Stimulated activated CD8-positive, alpha-beta memory T cell treated with anti-CD3 and anti-CD28 coated beads, Interleukin-4, amount 100 ng/mL, for 4 hours (primary cell): ENCODE results near the gene TMEM54.

Experiments
- DNase-seq, 2 donors: peaks; one replicate each; pipeline ENCODE4 v3.0.0-alpha.2; 2020; ENCODE audit warnings: low read depth in 2 of 2, low spot score in 1 of 2

The TMEM54 gene

GRCh38 chr1:32881871-32882850 is 19.0 kb downstream of the TMEM54 start:
- DNase-seq, result no peak

GRCh38 chr1:32881291-32881690 is 19.9 kb downstream of the TMEM54 start:
- no peak for DNase-seq

GRCh38 chr1:32878637-32879041 is 22.6 kb downstream of the TMEM54 start:
- no peak for DNase-seq

GRCh38 chr1:32878183-32878582 is 23.0 kb downstream of the TMEM54 start:
- no peak for DNase-seq

DNA sequence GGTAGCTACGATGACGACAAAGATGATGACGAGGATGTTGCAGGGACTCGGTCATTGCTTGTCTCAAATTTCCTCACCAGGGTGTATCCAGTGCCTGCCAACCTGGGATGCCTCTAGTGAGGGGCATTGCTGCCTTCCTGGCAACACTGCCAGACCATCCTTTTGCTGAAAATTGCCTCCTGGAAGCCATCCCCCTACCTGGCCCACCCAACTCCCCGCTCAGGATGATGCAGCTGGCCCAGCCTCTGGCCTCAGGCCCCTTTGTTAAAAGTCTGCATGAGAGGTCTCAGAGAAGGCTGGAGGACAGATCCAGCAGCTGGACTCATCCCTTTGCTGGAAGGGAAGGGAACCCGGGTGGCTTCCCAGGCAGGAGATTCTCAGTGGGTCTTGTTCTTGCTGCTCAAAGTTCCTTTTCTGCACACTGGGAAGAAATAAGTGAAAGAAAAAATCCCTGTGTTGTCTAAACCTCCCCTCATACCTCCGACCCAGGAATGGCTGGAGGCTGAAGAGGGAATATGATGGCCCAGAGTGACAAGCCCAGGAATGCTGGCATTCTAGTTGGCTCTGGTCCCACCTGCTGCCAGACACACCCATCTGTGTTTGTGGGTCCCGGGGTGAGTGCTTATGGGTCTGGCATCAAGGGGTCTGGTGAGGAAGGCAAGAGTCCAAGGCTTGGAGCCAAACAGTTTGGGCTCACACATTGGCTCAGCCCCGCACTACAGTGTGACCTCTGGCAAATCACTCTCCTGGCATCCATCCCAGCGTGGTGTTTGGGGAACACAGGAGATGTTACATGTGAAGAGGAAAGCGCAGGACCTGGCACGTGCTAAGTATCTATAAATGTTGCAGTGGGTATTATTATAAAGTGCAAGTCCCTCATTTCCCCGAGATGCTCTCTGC is 23.7 kb downstream of the TMEM54 start:
- DNase-seq, result no peak

- peak in 1 of 2 donors; percentile 32 for DNase-seq
Observed at GRCh38 chr1:32876341-32877210, 24.6 kb downstream of the TMEM54 start.

GRCh38 chr1:32874860-32875752 is 26.1 kb downstream of the TMEM54 start:
- DNase-seq, result no peak

- no peak for DNase-seq
Observed at GRCh38 chr1:32873484-32873883, 27.7 kb downstream of the TMEM54 start.

- DNase-seq, result no peak
Observed at GRCh38 chr1:32872192-32872460, 29.1 kb downstream of the TMEM54 start.

GRCh38 chr1:32871364-32872191 is 29.6 kb downstream of the TMEM54 start:
- no peak for DNase-seq

DNA sequence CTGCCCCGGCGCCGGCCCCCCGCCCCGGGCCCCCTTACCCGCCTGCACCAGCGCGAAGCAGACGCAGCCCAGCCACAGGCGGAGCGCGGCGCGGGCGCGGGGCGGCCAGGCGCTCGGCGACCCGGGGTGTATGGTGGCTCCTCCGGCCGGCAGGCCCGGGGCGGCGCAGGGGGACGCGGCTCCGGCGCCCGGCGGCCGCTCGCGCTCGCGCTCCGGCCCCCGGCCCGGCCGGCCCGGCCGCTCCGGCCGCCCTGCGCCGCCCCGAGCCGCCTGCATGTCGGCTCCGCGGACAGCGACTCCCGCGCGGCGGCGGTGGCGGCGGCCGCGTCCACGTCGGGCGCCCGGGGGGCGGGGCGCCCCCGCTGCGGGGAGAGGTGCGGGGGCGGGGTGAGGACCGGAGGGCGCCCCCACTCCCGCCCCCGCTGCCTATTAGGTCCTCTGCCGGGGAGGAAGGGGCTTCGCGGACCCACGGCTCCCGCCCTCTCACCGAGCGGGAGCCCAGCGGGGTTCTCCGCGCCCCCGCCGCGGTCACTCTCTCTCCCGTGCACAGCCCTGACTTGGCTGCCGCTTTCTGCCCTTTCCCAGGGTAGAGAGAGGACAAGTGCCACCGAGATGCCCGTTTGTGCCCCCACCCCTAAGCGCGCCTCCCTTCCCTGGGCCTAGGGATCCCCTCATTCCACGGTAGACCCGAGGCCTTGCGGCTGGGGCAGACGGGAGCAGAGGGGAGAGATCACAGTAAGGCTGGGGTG is 30.4 kb downstream of the TMEM54 start, which contains the start of gene FNDC5:
TSS of gene FNDC5 (minus strand) at position 298 of the 749 bp plus-strand sequence.
- no peak for DNase-seq

GRCh38 chr1:32869923-32870614 is 31.1 kb downstream of the TMEM54 start:
- no peak for DNase-seq

DNA sequence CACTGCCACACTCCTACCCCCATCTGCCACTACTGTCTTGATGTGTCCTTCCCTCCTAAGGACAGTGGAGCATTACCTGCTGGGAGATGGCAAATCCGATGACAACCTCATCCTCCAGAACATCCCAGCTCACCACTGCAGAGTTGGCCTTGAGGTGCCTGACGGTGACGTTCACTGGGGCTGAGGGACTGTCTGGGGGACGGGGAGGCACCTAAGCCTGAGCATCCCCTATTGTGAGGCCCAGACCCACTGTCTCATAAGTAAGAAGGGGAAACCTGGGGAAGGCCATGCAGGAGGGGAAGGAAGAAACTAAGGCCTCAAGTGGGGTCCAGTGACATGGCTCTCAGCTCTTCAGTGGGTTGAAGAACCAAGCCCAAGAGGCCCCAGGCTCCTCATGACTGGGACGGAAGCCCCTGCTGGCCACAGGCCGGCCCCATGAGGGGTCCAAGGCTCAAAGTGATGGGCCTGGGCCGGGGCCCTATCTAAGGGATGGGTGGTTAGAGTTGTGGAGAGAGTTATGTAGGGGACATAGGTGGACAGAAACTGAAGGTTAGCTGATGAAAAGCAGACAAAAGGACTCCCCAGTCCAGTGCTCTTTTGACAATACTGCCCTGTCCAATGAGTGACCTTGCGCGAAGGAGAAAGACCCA is 32.3 kb downstream of the TMEM54 start:
- no peak for DNase-seq

DNA sequence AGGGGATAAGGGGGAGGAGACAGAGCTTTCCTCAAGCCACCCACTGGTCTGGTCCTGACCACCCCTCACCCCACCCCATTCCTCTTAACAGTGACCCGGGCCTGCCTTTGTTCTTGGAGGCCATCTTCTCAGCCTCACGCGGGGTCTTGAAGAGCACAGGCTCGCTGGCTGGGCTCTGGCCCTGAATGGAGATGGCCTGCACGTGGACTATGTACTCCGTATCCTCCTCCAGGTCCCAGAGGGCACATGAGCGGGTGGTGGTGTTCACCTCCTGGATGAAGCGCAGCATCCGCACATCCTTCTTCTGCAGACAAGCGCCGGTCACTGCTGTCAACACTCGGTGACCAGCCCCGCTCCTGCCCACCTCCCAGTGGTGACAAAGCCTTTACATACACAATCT is 33.1 kb downstream of the TMEM54 start:
- no peak for DNase-seq

- no peak for DNase-seq
Observed at GRCh38 chr1:32867671-32868070, 33.5 kb downstream of the TMEM54 start.

DNA sequence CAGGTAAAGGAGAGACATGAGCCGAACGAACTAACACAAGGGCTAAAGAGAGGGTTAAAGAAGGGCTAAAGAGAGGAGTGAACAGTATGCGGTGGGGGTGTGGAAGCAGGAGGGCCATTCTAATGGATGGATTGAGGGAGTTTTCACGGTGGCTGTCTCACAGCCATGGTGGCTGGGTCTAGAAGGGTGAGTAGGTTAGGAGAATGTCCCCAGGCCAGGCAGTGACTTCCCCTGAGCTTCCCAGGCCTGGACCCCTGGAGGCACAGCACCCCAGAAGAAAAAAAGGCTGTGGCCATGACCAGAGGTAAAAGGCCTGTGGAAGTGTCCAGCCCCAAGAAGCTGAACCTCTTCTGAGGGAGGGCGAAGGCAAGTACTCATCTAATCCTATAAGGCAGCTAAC is 34.0 kb downstream of the TMEM54 start:
- DNase-seq, result no peak

- DNase-seq, result no peak
Observed at GRCh38 chr1:32865639-32866405, 35.4 kb downstream of the TMEM54 start.
